PC-9 (cell line): Measurements from ENCODE around the gene ANKRD33B.

ENCODE experiments used
- CTCF ChIP-seq: fragments of 200-600 bp; sonication (generic); conservative IDR thresholded peaks from 2 replicates; pipeline ENCODE4 v1.6.1; 2017; ENCODE audit warnings: mixed run types, antibody characterized with exemption, mild to moderate bottlenecking, moderate library complexity
- EZH2 ChIP-seq: fragments of 200-600 bp; sonication (generic); IDR thresholded peaks from 2 replicates; pipeline ENCODE4 v1.8.0; 2017; ENCODE audit warnings: antibody characterized with exemption, low read depth

- TF ChIP-seq CTCF (no peak), EZH2 (no peak)
Measured at GRCh38 chr5:10536511-10536910, 27.4 kb upstream of the ANKRD33B start.
